Upper lobe of right lung (tissue), 1 donor: ENCODE data around the gene SPEN. TPM values are rescaled to one million over a fixed set of nuclear protein-coding genes. Genes with fewer than 3 reads are reported as not detected.

Experiments
- ATAC-seq: fragments of 200-7000 bp; cut with Tn5 transposase; one replicate; pipeline ENCODE4 v1.9.1; 2020; ENCODE audit warnings: mild to moderate bottlenecking, moderate library complexity
- DNase-seq: peaks from one replicate; pipeline ENCODE4 v3.0.0-alpha.2; 2020
- H3K27ac ChIP-seq: fragments of 200-600 bp; one replicate; pipeline ENCODE4 v1.8.0; 2022
- H3K27me3 ChIP-seq: fragments of 200-600 bp; one replicate; pipeline ENCODE4 v1.8.0; 2022; ENCODE audit warnings: mild to moderate bottlenecking
- H3K36me3 ChIP-seq: fragments of 200-600 bp; one replicate; pipeline ENCODE4 v1.8.0; 2022
- H3K4me1 ChIP-seq: fragments of 200-600 bp; one replicate; pipeline ENCODE4 v1.8.0; 2022
- H3K4me3 ChIP-seq: fragments of 200-600 bp; one replicate; pipeline ENCODE4 v1.8.0; 2022; ENCODE audit warnings: mild to moderate bottlenecking
- H3K9me3 ChIP-seq: fragments of 200-600 bp; one replicate; pipeline ENCODE4 v1.8.0; 2022
- intact Hi-C: fragments of 100-400 bp; cut with DNase I; formaldehyde crosslinking; loops from one replicate; pipeline ENCODE4 v1.11.0; 2022
- total RNA-seq: library from RNA; stranded (reverse); fragmentation: NEBNext Ultra II Directional; extraction: Animal tissue kit (Norgen Biotek cat#: 25700); gene quantifications from one replicate; pipeline ENCODE4 v1.2.1, GENCODE V29; 2021
- TF ChIP-seq, protein P1 (sequence below): fragments of 200-600 bp; IDR thresholded peaks from one replicate; pipeline ENCODE4 v1.8.0; 2022; ENCODE audit warnings: antibody characterized with exemption
- donor health status: DM: no; HTN: yes; CAD: no; lungs with severe emphysema.

SPEN gene
- total RNA-seq, 1 donor from 2014 or later = 53.1 TPM

DNA sequence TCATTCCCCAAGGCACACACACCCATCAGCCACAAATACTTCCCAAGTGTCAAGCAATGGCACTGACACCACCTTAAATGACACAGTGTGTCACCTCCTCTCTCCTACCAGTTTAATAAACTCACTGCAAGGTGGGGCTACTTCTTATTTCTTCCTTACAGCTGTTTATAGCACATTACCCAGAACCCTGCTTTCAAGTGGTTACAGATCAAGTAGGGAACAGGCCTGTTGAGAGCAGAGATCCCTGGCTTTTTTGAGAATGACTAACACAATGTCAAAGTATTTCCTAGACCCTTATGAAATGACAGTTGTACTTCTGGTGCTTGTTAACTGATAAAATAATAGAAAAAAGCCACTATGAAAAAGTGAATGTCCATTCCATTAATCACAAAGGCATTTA, 108.6 kb downstream of the SPEN start:
- Histone ChIP-seq H3K27ac (no peak overlapping the region), H3K9me3 (no peaks in the 10 kb centered on the region), H3K27me3 (no peaks in the 10 kb centered on the region), H3K4me1 (peaks cover 59% of the 10 kb centered on the region), H3K36me3 (no peaks in the 10 kb centered on the region), H3K4me3 (no peak overlapping the region)
- intact Hi-C loops = no loop called here
- TF ChIP-seq, protein P1, sequence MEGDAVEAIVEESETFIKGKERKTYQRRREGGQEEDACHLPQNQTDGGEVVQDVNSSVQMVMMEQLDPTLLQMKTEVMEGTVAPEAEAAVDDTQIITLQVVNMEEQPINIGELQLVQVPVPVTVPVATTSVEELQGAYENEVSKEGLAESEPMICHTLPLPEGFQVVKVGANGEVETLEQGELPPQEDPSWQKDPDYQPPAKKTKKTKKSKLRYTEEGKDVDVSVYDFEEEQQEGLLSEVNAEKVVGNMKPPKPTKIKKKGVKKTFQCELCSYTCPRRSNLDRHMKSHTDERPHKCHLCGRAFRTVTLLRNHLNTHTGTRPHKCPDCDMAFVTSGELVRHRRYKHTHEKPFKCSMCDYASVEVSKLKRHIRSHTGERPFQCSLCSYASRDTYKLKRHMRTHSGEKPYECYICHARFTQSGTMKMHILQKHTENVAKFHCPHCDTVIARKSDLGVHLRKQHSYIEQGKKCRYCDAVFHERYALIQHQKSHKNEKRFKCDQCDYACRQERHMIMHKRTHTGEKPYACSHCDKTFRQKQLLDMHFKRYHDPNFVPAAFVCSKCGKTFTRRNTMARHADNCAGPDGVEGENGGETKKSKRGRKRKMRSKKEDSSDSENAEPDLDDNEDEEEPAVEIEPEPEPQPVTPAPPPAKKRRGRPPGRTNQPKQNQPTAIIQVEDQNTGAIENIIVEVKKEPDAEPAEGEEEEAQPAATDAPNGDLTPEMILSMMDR = no peak
- ATAC-seq (peak; percentile 57), DNase-seq (no peak)

DNA sequence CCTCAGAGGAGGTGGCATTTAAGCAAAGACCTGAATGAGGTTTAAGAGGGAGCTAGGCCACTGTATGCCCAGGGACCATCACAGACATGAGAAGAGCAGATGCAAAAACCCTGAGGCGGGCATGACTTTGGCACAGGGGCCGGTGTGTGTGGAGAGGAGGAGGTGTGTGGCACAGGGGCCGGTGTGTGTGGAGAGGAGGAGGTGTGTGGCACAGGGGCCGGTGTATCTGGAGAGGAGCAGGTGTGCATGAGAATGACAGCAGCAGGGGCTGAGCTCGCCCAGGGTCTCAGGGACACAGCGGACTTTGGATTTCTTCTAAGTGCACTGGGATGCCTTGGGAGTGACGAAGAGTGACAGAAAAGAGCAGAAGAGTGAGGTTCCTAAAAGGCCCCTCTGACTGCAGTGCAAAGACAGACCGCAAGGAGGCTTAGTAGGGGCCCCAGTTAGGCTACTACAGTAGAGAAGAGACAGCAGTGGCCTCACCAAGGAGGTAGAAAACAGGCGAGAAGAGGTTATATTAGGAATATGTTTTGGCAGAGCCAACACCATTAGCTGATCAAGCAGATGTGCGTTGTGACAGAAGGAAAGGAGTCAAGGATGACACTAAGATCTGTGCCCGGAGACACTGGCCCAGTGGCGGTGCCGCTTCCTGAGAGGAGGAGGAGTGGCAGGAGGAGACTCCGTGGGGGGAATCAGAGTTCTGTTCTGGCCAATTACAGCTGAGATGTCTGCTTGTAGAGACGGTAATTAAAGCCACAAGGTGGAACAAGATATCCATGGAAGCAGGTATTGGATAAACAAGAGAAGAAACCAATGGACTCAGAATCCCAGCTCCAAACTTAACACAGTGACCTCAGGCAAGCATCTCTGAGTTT, 110.0 kb downstream of the SPEN start:
- Histone ChIP-seq H3K36me3 (peaks cover 5% of the 10 kb centered on the region), H3K9me3 (no peaks in the 10 kb centered on the region), H3K27ac (no peak overlapping the region), H3K27me3 (no peaks in the 10 kb centered on the region), H3K4me1 (peaks cover 46% of the 10 kb centered on the region), H3K4me3 (no peak overlapping the region)
- ATAC-seq (no peak), DNase-seq (no peak)
- intact Hi-C loops = no loop called here
- TF ChIP-seq, protein P1 = no peak

DNA sequence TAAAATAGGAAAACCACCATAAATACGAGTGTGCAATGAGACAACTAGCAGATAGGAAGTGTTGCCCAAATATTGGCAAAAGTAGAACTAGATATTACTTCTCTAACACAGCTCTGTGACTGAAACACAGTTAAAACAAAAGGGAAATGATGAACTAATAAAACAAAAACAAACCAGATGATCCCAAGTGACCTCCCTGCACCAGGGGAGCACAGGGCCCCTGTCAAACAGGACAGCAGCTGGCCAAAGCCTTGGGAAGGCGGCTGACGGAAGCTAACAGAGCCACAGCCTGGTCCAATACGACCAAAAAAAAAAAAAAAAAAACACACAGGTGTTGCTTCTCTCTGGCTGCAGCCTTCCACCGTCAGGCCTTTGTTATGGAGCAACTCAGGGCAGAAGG, 110.6 kb downstream of the SPEN start:
- Histone ChIP-seq H3K27ac (no peak overlapping the region), H3K36me3 (peaks cover 5% of the 10 kb centered on the region), H3K4me3 (no peak overlapping the region), H3K9me3 (no peaks in the 10 kb centered on the region), H3K4me1 (peaks cover 46% of the 10 kb centered on the region), H3K27me3 (no peaks in the 10 kb centered on the region)
- TF ChIP-seq, protein P1 = no peak
- DNase-seq (no peak), ATAC-seq (no peak)
- intact Hi-C loops = no loop called here

DNA sequence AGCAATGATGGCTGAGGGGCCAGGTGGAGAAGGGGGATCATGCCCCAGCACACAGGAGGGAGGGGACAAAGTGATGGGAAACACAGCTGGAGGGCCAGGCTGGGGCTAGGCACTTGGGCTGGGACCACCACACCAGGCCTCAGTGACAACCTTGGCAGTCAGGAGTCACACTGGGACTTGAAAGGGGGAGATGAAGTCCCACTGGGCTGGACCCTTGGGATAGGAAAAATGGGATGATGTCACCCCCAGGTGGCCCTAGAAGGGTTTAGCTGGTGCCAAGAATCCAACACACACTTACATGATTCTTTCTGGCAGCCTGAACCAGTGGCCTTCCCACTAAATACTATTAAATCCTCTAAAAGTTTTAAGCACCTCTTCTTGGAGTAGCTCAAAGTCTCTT, 111.3 kb downstream of the SPEN start:
- H3K4me3 ChIP-seq = no peak overlapping the region
- TF ChIP-seq, protein P1 = no peak
- peaks cover 5% of the 10 kb centered on the region for H3K36me3 ChIP-seq
- no peak for DNase-seq
- peaks cover 46% of the 10 kb centered on the region for H3K4me1 ChIP-seq
- H3K27ac ChIP-seq = no peak overlapping the region
- intact Hi-C loops = no loop called here
- H3K9me3 ChIP-seq = no peaks in the 10 kb centered on the region
- H3K27me3 ChIP-seq = no peaks in the 10 kb centered on the region
- no peak for ATAC-seq

DNA sequence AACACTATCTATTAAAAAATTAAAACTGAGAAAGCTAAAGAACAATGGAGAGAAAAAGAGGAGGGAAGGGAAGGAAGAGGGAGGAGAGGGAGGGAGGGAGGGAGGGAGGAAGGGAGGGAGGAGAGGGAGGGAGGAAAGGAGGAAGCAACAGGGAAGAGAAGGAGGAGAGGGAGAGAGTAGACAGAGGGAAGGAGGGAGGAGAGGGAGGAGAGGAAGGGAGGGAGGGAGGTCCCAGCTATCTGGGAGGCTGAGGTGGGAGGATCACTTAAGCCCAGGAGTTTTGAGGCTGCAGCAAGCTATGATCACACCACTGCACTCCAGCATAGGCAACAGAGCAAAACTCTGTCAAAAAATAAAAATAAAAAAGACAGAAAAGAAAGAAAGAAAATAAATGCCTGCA, 111.9 kb downstream of the SPEN start:
- H3K4me1 ChIP-seq = peaks cover 44% of the 10 kb centered on the region
- no peak for DNase-seq
- intact Hi-C loops = no loop called here
- H3K9me3 ChIP-seq = no peaks in the 10 kb centered on the region
- TF ChIP-seq, protein P1 = no peak
- H3K27ac ChIP-seq = no peak overlapping the region
- H3K36me3 ChIP-seq = peaks cover 5% of the 10 kb centered on the region
- H3K4me3 ChIP-seq = no peak overlapping the region
- no peaks in the 10 kb centered on the region for H3K27me3 ChIP-seq
- ATAC-seq = no peak
